ENCODE results near the gene ST6GAL1. TPM values are rescaled to one million over a fixed set of nuclear protein-coding genes. Genes with fewer than 3 reads are reported as not detected.

The ST6GAL1 gene
- total RNA-seq, 1 donor from 2014 or later = 15.8 TPM

- no peaks in the 10 kb centered on the region for H3K36me3 ChIP-seq (ENCODE audit: insufficient read depth, low read length)
- FAIRE-seq = no peak
These were observed 94.9 kb downstream of the ST6GAL1 start for GRCh38 chr3:187025254-187025655.

GRCh38 chr3:187025656-187026316, 95.5 kb downstream of the ST6GAL1 start:
- no peaks in the 10 kb centered on the region for H3K9me3 ChIP-seq (ENCODE audit: insufficient read depth, low read depth, low read length)
- Mint-ChIP-seq H3K36me3 (ENCODE audit: low read depth, unreplicated experiment) (peaks cover 3% of the 10 kb centered on the region), H3K27ac (ENCODE audit: unreplicated experiment) (no peak overlapping the region), H3K4me1 (ENCODE audit: low read depth, unreplicated experiment) (no peaks in the 10 kb centered on the region), H3K9me3 (ENCODE audit: unreplicated experiment) (no peaks in the 10 kb centered on the region), H3K4me3 (ENCODE audit: unreplicated experiment) (no peak overlapping the region), H3K27me3 (ENCODE audit: low read depth, unreplicated experiment) (no peaks in the 10 kb centered on the region)
- H3K4me2 ChIP-seq (ENCODE audit: low read length) = no peak overlapping the region
- no peaks in the 10 kb centered on the region for H3K4me1 ChIP-seq (ENCODE audit: insufficient read depth, low read length)
- no peaks in the 10 kb centered on the region for H4K20me1 ChIP-seq (ENCODE audit: insufficient read depth, low read length)
- H3K4me3 ChIP-seq (ENCODE audit: insufficient read depth, low read depth, low read length) = no peak overlapping the region
- no peak overlapping the region for H3K27ac ChIP-seq (ENCODE audit: low read depth, low read length)
- no peak overlapping the region for H3K9ac ChIP-seq (ENCODE audit: low read length)
- H2AFZ ChIP-seq (ENCODE audit: low read depth, low read length) = no peak overlapping the region
- FAIRE-seq (no peak), DNase-seq (ENCODE audit: low read depth) (no peak)
- no peaks in the 10 kb centered on the region for H3K36me3 ChIP-seq (ENCODE audit: insufficient read depth, low read length)
- no peaks in the 10 kb centered on the region for H3K79me2 ChIP-seq (ENCODE audit: insufficient read depth, low read length)
- no peaks in the 10 kb centered on the region for H3K27me3 ChIP-seq (ENCODE audit: insufficient read depth, low read length)
- no peak for TF ChIP-seq CTCF (IDR thresholded peaks at IDR 0.05; ENCODE audit: insufficient read depth, low read depth, low read length)
- TF ChIP-seq EZH2 (IDR thresholded peaks at IDR 0.05; ENCODE audit: insufficient read depth, low read length) = no peak

More at GRCh38 chr3:187025254-187025655, 94.9 kb downstream of the ST6GAL1 start:
- H2AFZ ChIP-seq (ENCODE audit: low read depth, low read length) = no peak overlapping the region
- Mint-ChIP-seq H3K9me3 (ENCODE audit: unreplicated experiment) (no peaks in the 10 kb centered on the region), H3K36me3 (ENCODE audit: low read depth, unreplicated experiment) (peaks cover 2% of the 10 kb centered on the region), H3K27ac (ENCODE audit: unreplicated experiment) (no peak overlapping the region), H3K4me1 (ENCODE audit: low read depth, unreplicated experiment) (no peaks in the 10 kb centered on the region), H3K27me3 (ENCODE audit: low read depth, unreplicated experiment) (no peaks in the 10 kb centered on the region), H3K4me3 (ENCODE audit: unreplicated experiment) (no peak overlapping the region)
- H3K27ac ChIP-seq (ENCODE audit: low read depth, low read length) = no peak overlapping the region
- no peak for TF ChIP-seq CTCF (IDR thresholded peaks at IDR 0.05; ENCODE audit: insufficient read depth, low read depth, low read length)
- TF ChIP-seq EZH2 (IDR thresholded peaks at IDR 0.05; ENCODE audit: insufficient read depth, low read length) = no peak
- no peaks in the 10 kb centered on the region for H3K4me1 ChIP-seq (ENCODE audit: insufficient read depth, low read length)
- H3K9ac ChIP-seq (ENCODE audit: low read length) = no peak overlapping the region
- no peak overlapping the region for H3K4me3 ChIP-seq (ENCODE audit: insufficient read depth, low read depth, low read length)
- no peaks in the 10 kb centered on the region for H3K79me2 ChIP-seq (ENCODE audit: insufficient read depth, low read length)
- no peak overlapping the region for H3K4me2 ChIP-seq (ENCODE audit: low read length)
- no peaks in the 10 kb centered on the region for H3K9me3 ChIP-seq (ENCODE audit: insufficient read depth, low read depth, low read length)
- no peaks in the 10 kb centered on the region for H3K27me3 ChIP-seq (ENCODE audit: insufficient read depth, low read length)
- H4K20me1 ChIP-seq (ENCODE audit: insufficient read depth, low read length) = no peaks in the 10 kb centered on the region
- no peak for DNase-seq (ENCODE audit: low read depth)

GRCh38 chr3:187026317-187026670, 96.0 kb downstream of the ST6GAL1 start:
- no peaks in the 10 kb centered on the region for H3K4me1 ChIP-seq (ENCODE audit: insufficient read depth, low read length)
- no peak overlapping the region for H3K9ac ChIP-seq (ENCODE audit: low read length)
- no peak overlapping the region for H3K4me3 ChIP-seq (ENCODE audit: insufficient read depth, low read depth, low read length)
- H3K4me1 Mint-ChIP-seq (ENCODE audit: low read depth, unreplicated experiment) = no peaks in the 10 kb centered on the region
- no peak overlapping the region for H2AFZ ChIP-seq (ENCODE audit: low read depth, low read length)
- no peaks in the 10 kb centered on the region for H3K9me3 Mint-ChIP-seq (ENCODE audit: unreplicated experiment)
- H3K27ac Mint-ChIP-seq (ENCODE audit: unreplicated experiment) = no peak overlapping the region
- no peaks in the 10 kb centered on the region for H3K27me3 Mint-ChIP-seq (ENCODE audit: low read depth, unreplicated experiment)
- no peak overlapping the region for H3K4me2 ChIP-seq (ENCODE audit: low read length)
- FAIRE-seq = no peak
- H3K79me2 ChIP-seq (ENCODE audit: insufficient read depth, low read length) = no peaks in the 10 kb centered on the region
- H3K9me3 ChIP-seq (ENCODE audit: insufficient read depth, low read depth, low read length) = no peaks in the 10 kb centered on the region
- TF ChIP-seq CTCF (IDR thresholded peaks at IDR 0.05; ENCODE audit: insufficient read depth, low read depth, low read length) (no peak), EZH2 (IDR thresholded peaks at IDR 0.05; ENCODE audit: insufficient read depth, low read length) (no peak)
- no peak overlapping the region for H3K27ac ChIP-seq (ENCODE audit: low read depth, low read length)
- no peaks in the 10 kb centered on the region for H4K20me1 ChIP-seq (ENCODE audit: insufficient read depth, low read length)
- no peaks in the 10 kb centered on the region for H3K36me3 ChIP-seq (ENCODE audit: insufficient read depth, low read length)
- H3K36me3 Mint-ChIP-seq (ENCODE audit: low read depth, unreplicated experiment) = peaks cover 6% of the 10 kb centered on the region
- no peak for DNase-seq (ENCODE audit: low read depth)
- no peaks in the 10 kb centered on the region for H3K27me3 ChIP-seq (ENCODE audit: insufficient read depth, low read length)
- no peak overlapping the region for H3K4me3 Mint-ChIP-seq (ENCODE audit: unreplicated experiment)

Measured in astrocyte (in vitro differentiated cells and primary cell).